Measurements from ENCODE around the gene CHST13.
"Not testable (repeated sequence)": the region's sequence is repeated elsewhere in the genome, so short reads cannot be mapped to it uniquely, and the experiment has no call there.

CHST13 gene

GRCh38 chr3:126554560-126555525, 30.9 kb downstream of the CHST13 start:
- DNase-seq (ENCODE audit: low read depth in 2 of 2), result no peak

- no peak for DNase-seq (ENCODE audit: low read depth in 2 of 2)
Observed at GRCh38 chr3:126555795-126556636, 32.1 kb downstream of the CHST13 start.

GRCh38 chr3:126556637-126557414, 32.9 kb downstream of the CHST13 start:
- DNase-seq (ENCODE audit: low read depth in 2 of 2), result no peak

- no peak for DNase-seq (ENCODE audit: low read depth in 2 of 2)
Observed at GRCh38 chr3:126557415-126557745, 33.4 kb downstream of the CHST13 start.

GRCh38 chr3:126557761-126558160, 33.8 kb downstream of the CHST13 start:
- no peak for DNase-seq (ENCODE audit: low read depth in 2 of 2)

GRCh38 chr3:126558336-126559071, 34.5 kb downstream of the CHST13 start, which contains the start of gene C3orf22:
C3orf22 (minus strand) TSS chr3:126558932; CDS start chr3:126553390, 5,542 bp downstream.
- no peak for DNase-seq (ENCODE audit: low read depth in 2 of 2)

GRCh38 chr3:126562737-126563276, 38.9 kb downstream of the CHST13 start:
- DNase-seq (ENCODE audit: low read depth in 2 of 2), result no peak

- DNase-seq (ENCODE audit: low read depth in 2 of 2), result no peak
Observed at GRCh38 chr3:126567696-126568438, 43.9 kb downstream of the CHST13 start.

GRCh38 chr3:126568776-126569342, 44.9 kb downstream of the CHST13 start:
- DNase-seq (ENCODE audit: low read depth in 2 of 2), result no peak

- no peak for DNase-seq (ENCODE audit: low read depth in 2 of 2)
Observed at GRCh38 chr3:126569390-126569975, 45.5 kb downstream of the CHST13 start.

- no peak for DNase-seq (ENCODE audit: low read depth in 2 of 2)
Observed at GRCh38 chr3:126570103-126570541, 46.2 kb downstream of the CHST13 start.

GRCh38 chr3:126571078-126571477, 47.1 kb downstream of the CHST13 start:
- no peak for DNase-seq (ENCODE audit: low read depth in 2 of 2)

GRCh38 chr3:126573492-126574117, 49.6 kb downstream of the CHST13 start:
- no peak for DNase-seq (ENCODE audit: low read depth in 2 of 2)

- no peak for DNase-seq (ENCODE audit: low read depth in 2 of 2)
Observed at GRCh38 chr3:126577261-126577660, 53.3 kb downstream of the CHST13 start.

- DNase-seq (ENCODE audit: low read depth in 2 of 2), result no peak
Observed at GRCh38 chr3:126578702-126579101, 54.7 kb downstream of the CHST13 start.

- DNase-seq (ENCODE audit: low read depth in 2 of 2), result no peak
Observed at GRCh38 chr3:126580746-126581145, 56.8 kb downstream of the CHST13 start.

- DNase-seq (ENCODE audit: low read depth in 2 of 2), result no peak
Observed at GRCh38 chr3:126581569-126581968, 57.6 kb downstream of the CHST13 start.

GRCh38 chr3:126582311-126582710, 58.4 kb downstream of the CHST13 start:
- no peak for DNase-seq (ENCODE audit: low read depth in 2 of 2)

GRCh38 chr3:126591515-126591914, 67.6 kb downstream of the CHST13 start:
- not testable (repeated sequence) for DNase-seq (ENCODE audit: low read depth in 2 of 2)

Measured in fibroblast of skin of left quadriceps (primary cell).